HFFc6 (cell line): ENCODE results near the gene PRLR. TPM values are rescaled to one million over a fixed set of nuclear protein-coding genes. Genes with fewer than 3 reads are reported as not detected.

Source experiments
- DNase-seq: peaks from one replicate; pipeline ENCODE4 v3.0.0-alpha.2; 2018
- H3K27ac Mint-ChIP-seq: 2 replicates; pipeline ENCODE4 v1.8.0; 2020; ENCODE audit warnings: mild to moderate bottlenecking, mixed read lengths
- H3K27me3 Mint-ChIP-seq: 2 replicates; pipeline ENCODE4 v1.8.0; 2021; ENCODE audit warnings: mild to moderate bottlenecking, moderate library complexity, mixed read lengths; ENCODE audit not compliant: insufficient read depth
- H3K36me3 Mint-ChIP-seq: 2 replicates; pipeline ENCODE4 v1.8.0; 2021; ENCODE audit warnings: low read depth, mixed read lengths
- H3K4me1 Mint-ChIP-seq: 2 replicates; pipeline ENCODE4 v1.8.0; 2020; ENCODE audit warnings: low read depth, mixed read lengths
- H3K4me3 Mint-ChIP-seq: 2 replicates; pipeline ENCODE4 v1.8.0; 2020; ENCODE audit warnings: mild to moderate bottlenecking, moderate library complexity, mixed read lengths
- H3K9me3 Mint-ChIP-seq: 2 replicates; pipeline ENCODE4 v1.8.0; 2020; ENCODE audit warnings: mild to moderate bottlenecking, mixed read lengths
- total RNA-seq, 6 experiments: library from RNA; stranded (reverse); fragmentation: NEBNext Ultra II Directional; extraction: Animal tissue kit (Norgen Biotek cat#: 25700); gene quantifications; 2 replicates in 1 of 6; 3 replicates in 5 of 6; pipeline ENCODE4 v1.2.3, GENCODE V29; 2021
- TF ChIP-seq, protein P1 (sequence below): fragments of 200-600 bp; sonication (generic); IDR thresholded peaks from 2 replicates; pipeline ENCODE4 v1.5.0; 2021; ENCODE audit warnings: antibody characterized with exemption, mild to moderate bottlenecking

Gene PRLR
- total RNA-seq, 6 experiments from 2014 or later = 0.91 to 1.5 (median 1.3) TPM

DNA sequence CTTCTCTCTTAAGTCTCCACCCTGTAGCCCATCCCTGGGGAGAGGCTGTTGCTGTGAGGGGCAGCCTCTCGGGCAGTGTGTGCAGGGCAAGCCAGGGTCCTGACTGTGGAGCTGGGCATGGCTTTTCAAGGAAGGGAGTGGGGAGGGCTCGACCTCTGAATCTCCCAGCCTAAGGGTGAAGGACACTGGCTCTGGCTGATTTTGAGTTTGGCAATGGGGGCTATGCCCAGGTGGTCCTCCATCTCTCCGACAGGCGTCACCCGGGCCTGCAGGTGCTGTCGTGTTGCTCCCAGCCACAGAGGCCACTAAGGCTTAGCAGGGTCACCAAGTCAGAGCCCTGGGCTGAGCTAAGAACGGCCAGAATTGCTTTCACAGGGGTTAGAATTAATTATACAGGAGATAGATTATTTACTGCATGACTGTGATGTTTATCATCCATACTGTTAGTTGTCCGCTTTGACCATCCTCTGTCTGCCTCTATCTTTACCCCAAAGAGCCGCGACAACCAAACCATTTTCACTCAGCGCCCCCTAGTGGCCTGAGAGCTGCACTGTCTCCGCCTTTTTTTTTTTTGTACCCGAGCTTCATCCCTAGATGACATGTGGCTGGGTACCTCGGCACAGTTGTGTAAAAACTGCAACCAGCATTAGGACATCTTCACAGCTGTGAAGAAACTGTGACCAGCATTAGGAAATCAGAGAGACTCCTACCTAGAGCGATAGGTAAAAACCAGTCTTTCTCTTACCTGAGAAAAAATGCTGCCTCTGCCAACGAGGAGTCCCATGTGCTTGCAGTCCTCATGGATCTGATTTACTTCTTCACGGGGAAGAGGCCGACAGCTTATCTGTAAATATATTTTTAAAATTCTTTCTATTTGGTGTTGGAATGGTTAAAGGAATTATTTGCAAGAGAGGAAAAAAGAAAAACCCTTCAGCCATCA, 227.0 kb downstream of the PRLR start:
- Mint-ChIP-seq H3K4me3 (no peak overlapping the region), H3K36me3 (no peaks in the 10 kb centered on the region), H3K9me3 (no peaks in the 10 kb centered on the region), H3K27me3 (peaks cover 26% of the 10 kb centered on the region), H3K4me1 (peaks cover 5% of the 10 kb centered on the region; the same call in 1 of the 2 replicates), H3K27ac (no peak overlapping the region)
- peak; percentile 12 for DNase-seq
- TF ChIP-seq, protein P1, sequence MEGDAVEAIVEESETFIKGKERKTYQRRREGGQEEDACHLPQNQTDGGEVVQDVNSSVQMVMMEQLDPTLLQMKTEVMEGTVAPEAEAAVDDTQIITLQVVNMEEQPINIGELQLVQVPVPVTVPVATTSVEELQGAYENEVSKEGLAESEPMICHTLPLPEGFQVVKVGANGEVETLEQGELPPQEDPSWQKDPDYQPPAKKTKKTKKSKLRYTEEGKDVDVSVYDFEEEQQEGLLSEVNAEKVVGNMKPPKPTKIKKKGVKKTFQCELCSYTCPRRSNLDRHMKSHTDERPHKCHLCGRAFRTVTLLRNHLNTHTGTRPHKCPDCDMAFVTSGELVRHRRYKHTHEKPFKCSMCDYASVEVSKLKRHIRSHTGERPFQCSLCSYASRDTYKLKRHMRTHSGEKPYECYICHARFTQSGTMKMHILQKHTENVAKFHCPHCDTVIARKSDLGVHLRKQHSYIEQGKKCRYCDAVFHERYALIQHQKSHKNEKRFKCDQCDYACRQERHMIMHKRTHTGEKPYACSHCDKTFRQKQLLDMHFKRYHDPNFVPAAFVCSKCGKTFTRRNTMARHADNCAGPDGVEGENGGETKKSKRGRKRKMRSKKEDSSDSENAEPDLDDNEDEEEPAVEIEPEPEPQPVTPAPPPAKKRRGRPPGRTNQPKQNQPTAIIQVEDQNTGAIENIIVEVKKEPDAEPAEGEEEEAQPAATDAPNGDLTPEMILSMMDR = peak; percentile 99

DNA sequence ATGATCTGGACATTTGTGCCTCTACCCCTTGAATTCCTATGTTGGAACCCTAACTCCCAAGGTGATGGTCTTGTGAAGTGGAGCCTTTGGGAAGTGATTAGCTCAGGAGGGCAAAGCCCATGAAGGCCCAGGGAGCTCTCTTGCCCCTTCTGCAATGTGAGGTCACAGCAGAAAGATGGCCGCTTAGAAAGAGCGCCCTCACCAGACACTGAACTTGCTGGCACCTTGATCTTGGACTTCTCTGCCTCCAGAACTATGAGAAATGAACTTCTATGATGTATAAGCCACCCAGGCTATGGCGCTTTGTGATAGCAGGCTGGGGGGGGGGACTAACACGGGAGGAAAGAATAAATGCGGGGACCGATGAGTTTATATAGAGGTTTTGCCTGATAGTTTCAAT, 227.8 kb downstream of the PRLR start:
- no peaks in the 10 kb centered on the region for H3K9me3 Mint-ChIP-seq
- H3K4me1 Mint-ChIP-seq = peaks cover 11% of the 10 kb centered on the region
- DNase-seq = no peak
- H3K27ac Mint-ChIP-seq = no peak overlapping the region
- TF ChIP-seq, protein P1 = no peak
- no peaks in the 10 kb centered on the region for H3K36me3 Mint-ChIP-seq
- no peak overlapping the region for H3K4me3 Mint-ChIP-seq
- H3K27me3 Mint-ChIP-seq = peaks cover 26% of the 10 kb centered on the region

DNA sequence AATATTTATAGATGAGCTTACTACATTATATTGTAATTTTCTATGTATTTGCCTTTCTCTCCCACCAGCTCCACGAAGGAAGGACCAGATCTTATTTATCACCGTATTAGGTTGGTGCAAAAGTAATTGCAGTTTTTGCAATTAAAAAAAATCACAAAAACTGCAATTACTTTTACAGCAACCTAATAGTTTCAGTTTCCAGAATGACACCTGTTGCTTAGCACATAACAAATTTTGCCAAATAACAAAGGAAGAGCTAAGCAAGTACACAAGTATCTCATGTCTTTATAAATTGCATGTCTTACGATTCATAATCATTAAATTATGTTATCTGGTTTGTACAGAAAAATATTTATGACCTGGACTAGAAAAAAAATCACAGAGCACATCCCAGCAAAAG, 228.4 kb downstream of the PRLR start:
- Mint-ChIP-seq H3K4me1 (peaks cover 11% of the 10 kb centered on the region), H3K27me3 (peaks cover 26% of the 10 kb centered on the region), H3K4me3 (no peak overlapping the region), H3K9me3 (no peaks in the 10 kb centered on the region), H3K36me3 (no peaks in the 10 kb centered on the region), H3K27ac (no peak overlapping the region)
- TF ChIP-seq, protein P1 = no peak
- no peak for DNase-seq

Other genes starting within 250 kb of the PRLR start
- not detected for gene AGXT2, start 182.5 kb downstream of the PRLR start, total RNA-seq